Activated gamma-delta T cell treated with Interleukin-2 at 50 U/mL for 16 hours (primary cell): Measurements from ENCODE around the gene EIF2A.
"Not testable (repeated sequence)": the region's sequence is repeated elsewhere in the genome, so short reads cannot be mapped to it uniquely, and the experiment has no call there.

Source experiments
- DNase-seq: peaks from one replicate; pipeline ENCODE4 v3.0.0-alpha.2; 2020

Gene EIF2A

DNA sequence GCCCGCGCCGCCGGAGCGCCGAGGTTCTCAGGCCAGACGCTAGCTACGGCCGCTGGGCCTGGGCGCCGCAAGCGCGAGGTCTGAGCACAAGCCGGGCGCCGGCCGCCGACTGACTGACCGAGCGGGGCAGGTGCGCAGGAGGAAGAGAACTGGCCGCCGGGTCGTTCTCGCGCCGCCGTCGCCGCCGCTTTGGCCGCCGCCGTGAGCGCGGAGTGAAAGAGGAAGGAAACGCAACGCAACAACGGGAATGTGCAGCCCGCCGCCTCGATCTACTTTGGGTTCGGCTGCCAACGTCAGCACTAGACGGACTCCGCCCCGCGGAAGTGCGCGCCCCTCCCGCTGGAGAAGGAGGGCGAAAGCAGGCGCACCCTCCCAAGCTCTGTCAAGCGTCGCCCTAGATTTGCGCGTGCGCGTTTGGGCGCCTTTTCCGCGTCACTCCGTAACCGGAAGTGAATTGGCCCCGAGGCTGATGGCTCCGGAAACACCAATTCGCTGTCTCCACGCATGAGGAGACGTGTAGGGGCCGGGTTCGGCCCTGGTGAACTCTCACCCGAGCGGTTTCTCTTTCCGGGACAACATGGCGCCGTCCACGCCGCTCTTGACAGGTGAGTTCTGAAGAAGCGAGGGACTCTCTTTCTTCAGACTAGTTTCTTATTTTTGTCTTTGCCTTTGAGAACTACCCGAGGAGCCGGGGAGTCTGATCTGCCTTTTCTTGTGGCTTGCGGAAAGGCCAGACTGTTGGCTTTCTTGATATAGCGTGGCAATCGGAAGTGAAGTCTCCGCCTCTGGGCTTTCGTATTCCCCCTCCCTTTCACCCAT is at the start of gene EIF2A, which contains the start of gene SERP1:
TSS of gene EIF2A (plus strand) at position 562 of the 819 bp plus-strand sequence. CDS start at position 578, 16 bp downstream.
TSS of gene SERP1 (minus strand) at position 271 of the 819 bp plus-strand sequence. CDS start 361 bp downstream, outside the sequence.
- DNase-seq: peak; percentile 99

- DNase-seq: no peak
Observed at GRCh38 chr3:150497956-150498355, 48.6 kb upstream of the EIF2A start.

- not testable (repeated sequence) for DNase-seq
Observed at GRCh38 chr3:150500960-150501359, 45.6 kb upstream of the EIF2A start.

GRCh38 chr3:150503402-150504099 is 43.0 kb upstream of the EIF2A start:
- DNase-seq: no peak

- DNase-seq: no peak
Observed at GRCh38 chr3:150504483-150504882, 42.1 kb upstream of the EIF2A start.

- no peak for DNase-seq
Observed at GRCh38 chr3:150508401-150508800, 38.2 kb upstream of the EIF2A start.

DNA sequence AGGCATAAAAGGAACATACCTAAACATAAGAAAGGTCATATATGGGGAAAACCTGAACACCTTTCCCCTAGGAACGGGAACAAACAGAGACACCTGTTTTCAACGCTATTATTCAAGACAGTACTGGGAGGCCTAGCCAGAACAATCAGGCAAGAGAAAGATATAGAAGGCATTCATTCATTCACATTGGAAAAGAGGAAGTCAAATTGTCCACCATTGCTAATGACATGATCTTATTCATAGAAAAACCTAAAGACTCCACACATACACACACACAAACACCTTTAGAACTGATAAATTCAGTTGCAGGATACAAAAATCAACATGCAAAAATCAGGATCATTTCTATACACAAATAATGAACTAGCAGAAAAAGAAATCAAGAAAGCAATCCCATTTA is 36.8 kb upstream of the EIF2A start:
- no peak for DNase-seq

DNA sequence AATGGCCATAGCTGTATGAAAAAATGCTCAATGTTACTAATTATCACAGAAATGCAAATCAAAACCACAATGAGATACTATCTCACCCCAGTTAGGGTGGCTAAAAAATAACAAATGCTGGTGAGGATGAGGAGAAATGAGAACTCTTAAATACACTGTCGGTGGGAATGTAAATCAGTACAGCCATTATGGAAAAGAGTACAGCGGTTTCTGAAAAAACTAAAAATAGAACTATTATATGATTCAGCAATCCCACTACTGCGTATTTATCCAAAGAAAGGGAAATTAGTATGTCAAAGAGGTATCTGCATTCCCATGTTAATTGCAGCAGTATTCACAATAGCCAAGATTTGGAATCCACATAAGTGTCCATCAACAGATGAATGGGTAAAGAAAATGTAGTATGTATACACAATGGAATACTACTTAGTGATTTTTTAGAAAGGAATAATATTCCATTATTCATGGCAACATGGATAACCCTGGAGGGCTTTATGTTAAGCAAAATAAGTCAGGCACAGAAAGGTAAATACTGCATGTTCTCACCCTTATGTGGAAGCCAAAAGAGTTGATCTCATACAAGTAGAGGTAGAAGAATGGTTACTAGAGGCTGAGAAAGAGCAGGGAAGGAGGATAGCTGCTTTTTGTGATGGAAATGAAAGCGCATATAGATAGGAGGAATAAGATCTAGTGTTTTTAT is 35.3 kb upstream of the EIF2A start:
- no peak for DNase-seq

- no peak for DNase-seq
Observed at GRCh38 chr3:150515210-150515609, 31.4 kb upstream of the EIF2A start.

DNA sequence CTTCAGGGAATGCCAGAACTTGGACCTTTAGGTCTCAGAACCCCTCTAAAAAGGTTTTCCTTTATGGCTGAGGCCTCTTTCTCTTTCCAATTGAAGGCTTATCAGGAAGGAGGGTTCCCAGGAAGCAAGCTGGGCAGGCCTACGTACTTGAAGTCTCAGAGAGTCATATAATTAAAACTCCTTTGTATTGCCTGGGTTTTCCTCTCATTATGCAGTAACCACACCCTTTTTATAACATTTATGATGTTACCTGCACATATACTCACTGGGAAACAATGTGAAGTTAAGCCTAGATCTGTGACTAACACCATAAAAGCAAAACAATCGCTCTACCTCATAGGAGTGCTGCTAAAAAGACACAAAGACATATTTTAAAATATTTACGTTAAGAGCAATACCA is 27.6 kb upstream of the EIF2A start:
- no peak for DNase-seq

GRCh38 chr3:150520408-150520807 is 26.2 kb upstream of the EIF2A start:
- no peak for DNase-seq

GRCh38 chr3:150521463-150521862 is 25.1 kb upstream of the EIF2A start:
- DNase-seq: no peak

DNA sequence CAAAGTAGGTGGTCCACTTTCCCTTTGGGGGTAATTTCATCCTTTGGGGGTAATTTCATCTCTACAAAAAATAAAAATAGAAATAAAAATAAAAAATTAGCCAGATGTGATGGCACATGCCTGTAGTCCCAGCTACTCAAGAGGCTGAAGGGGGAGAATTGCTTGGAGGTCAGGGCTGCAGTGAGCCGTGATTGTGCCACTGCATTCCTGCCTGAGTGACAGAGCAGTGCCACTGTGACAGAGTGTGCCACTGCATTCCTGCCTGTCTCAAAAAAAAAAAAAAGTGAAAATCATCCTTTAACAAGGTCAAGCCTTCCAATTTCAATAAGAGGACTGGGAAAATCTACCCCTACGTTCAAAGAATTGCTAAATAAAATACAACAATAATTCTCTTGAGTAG is 23.0 kb upstream of the EIF2A start:
- DNase-seq: no peak

DNA sequence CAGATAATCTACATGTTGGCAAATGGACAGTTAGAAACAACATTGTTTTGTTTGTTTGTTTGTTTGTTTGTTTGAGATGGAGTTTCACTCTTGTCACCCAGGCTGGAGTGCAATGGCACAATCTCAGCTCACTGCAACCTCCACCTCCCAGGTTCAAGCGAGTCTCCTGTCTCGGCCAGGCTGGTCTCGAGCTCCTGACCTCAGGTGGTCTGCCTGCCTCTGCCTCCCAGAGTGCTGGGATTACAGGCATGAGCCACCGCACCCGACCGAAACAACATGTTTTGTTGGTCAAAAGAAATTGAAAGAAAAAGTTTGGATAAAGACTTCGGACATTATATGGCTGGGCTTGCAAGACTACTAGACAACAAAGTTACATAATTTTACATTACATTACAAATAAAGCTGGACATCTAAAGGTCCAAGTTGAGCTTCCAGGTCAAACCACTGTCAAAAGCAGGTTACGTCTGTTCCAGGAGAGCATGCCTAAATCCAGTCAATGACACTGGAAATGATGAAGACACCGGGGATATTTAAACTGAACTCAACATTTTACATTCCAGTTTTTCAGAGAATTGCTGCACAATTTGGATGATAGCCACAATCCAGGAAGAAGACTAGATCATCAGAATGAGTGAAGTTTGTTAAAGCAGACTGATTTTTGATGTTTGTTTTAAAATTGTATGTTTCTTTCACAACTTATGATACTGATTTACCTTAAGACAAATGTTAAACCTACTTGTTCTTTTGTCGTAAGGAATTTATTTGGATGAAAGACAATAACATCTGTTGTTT is 18.9 kb upstream of the EIF2A start:
- no peak for DNase-seq

DNA sequence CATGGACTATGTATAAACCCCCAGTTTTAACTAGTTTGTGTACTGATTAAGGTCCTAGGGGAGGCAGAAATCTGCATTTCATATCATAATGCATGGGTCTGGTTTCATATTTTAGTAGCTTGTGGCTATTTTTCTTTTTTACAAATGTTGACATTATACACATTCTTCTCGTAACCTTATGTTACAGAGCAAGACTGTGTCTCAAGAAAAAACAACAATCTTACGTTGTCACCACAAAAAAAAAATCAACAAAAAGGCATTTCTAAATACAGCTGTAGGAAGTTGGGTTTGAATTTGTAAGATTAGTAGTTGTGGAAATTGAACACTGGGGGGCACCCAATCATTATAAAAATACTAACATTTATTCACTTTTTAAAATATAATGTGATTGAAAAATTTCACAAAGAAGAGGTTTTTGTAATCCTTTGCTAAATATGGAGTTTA is 18.2 kb upstream of the EIF2A start:
- DNase-seq: no peak

- DNase-seq: no peak
Observed at GRCh38 chr3:150531775-150532174, 14.8 kb upstream of the EIF2A start.

GRCh38 chr3:150535204-150535603 is 11.4 kb upstream of the EIF2A start:
- no peak for DNase-seq

- DNase-seq: no peak
Observed at GRCh38 chr3:150538324-150539208, 8.0 kb upstream of the EIF2A start.

GRCh38 chr3:150540297-150540696 is 6.3 kb upstream of the EIF2A start:
- no peak for DNase-seq

GRCh38 chr3:150540991-150541390 is 5.6 kb upstream of the EIF2A start:
- no peak for DNase-seq

- DNase-seq: no peak
Observed at GRCh38 chr3:150543128-150543527, 3.5 kb upstream of the EIF2A start.

- DNase-seq: no peak
Observed at GRCh38 chr3:150543531-150543930, 3.1 kb upstream of the EIF2A start.
